Renal cortical epithelial cell (primary cell): ENCODE results near the gene DNAH11. TPM values are rescaled to one million over a fixed set of nuclear protein-coding genes. Genes with fewer than 3 reads are reported as not detected.
"Not testable (repeated sequence)": the region's sequence is repeated elsewhere in the genome, so short reads cannot be mapped to it uniquely, and the experiment has no call there.

Experiments
- DNase-seq: peaks from one replicate; pipeline ENCODE4 v3.0.0-alpha.2; 2011; ENCODE audit warnings: low read depth
- total RNA-seq: library from RNA; depleted of rRNA; stranded (reverse); fragments of >200 nt; gene quantifications from 2 replicates; pipeline ENCODE4 v1.2.3, GENCODE V29; 2014

The DNAH11 gene
- total RNA-seq, 1 donor from 2014 or later: 0.05 TPM

DNA sequence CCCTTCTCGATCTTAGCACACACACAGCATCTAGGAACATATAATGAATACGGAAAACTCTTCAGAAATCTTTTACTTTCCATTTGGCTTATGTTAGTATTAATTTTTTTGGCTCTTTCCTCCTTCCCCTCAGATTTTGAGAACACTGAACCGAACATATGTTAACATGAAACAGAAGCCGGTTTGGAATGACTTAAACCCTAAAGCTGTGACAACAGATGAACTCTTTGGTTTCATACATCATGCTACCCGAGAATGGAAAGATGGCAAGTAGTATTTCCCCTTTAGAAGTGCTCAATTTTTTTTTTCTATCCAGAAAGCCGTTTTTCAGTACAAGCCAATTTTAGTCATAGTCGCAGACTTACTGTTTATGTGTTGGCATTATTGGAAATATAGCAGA lies 164.7 kb downstream of the DNAH11 start:
- DNase-seq: no peak

DNA sequence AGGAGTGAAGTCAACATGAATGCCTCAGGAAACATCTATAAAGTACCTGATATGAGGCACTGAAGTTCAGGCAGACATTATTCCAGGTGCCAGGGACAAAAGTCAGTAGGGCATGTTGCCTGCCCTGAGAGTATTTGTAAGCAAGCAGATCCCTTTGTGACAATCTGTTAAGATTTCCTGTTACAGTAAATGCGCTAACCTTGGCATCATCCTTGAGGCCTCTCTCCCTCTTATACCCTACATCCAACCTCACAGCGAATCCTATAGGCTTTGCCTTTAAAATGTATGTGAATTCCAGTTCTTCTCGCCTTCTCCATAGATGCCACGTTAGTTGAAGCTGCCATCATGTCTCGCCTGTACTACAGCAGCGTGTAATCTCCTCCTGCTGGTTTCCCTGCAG lies 165.3 kb downstream of the DNAH11 start:
- no peak for DNase-seq

- DNase-seq: no peak
These were observed 174.5 kb downstream of the DNAH11 start for GRCh38 chr7:21717323-21717722.

GRCh38 chr7:21718391-21718790 lies 175.6 kb downstream of the DNAH11 start:
- DNase-seq: no peak

GRCh38 chr7:21719846-21720245 lies 177.0 kb downstream of the DNAH11 start:
- DNase-seq: no peak

- DNase-seq: no peak
These were observed 179.5 kb downstream of the DNAH11 start for GRCh38 chr7:21722371-21722770.

DNA sequence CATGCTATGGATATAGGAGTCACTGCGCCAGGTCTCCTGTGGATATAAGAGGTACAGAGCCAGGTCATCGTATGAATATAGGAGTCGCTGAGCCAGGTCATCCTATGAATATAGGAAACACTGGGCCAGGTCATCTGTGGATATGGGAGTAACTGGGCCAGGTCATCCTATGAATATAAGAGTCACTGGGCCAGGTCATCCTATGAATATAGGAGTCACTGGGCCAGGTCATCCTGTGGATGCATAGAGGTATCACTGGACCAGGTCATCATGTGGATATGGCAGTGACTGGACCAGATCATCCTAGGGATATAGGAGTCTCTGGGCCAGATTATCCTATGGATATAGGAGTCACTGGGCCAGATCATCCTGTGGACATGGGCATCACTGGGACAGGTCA lies 181.7 kb downstream of the DNAH11 start:
- no peak for DNase-seq

- DNase-seq: no peak
These were observed 187.6 kb downstream of the DNAH11 start for GRCh38 chr7:21730399-21730798.

DNA sequence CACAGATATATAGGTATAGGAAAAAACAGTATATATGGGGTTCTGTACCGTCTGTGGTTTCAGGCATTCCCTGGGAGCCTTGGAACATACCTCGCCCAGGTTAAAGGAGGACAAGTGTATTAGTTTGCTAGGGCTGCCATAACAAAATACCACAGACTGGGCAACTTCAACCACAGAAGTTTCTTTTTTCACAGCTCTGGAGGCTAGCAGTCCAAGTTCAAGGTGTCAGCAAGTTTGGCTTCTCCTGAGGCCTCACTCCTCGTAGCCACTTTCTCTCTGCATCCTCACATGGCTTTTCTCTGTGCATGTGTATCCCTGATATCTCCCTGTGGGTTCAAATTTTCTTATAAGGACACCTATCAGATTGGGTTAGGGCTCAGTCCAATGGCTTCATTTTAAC lies 189.1 kb downstream of the DNAH11 start:
- no peak for DNase-seq

GRCh38 chr7:21732956-21733355 lies 190.1 kb downstream of the DNAH11 start:
- DNase-seq: not testable (repeated sequence)

DNA sequence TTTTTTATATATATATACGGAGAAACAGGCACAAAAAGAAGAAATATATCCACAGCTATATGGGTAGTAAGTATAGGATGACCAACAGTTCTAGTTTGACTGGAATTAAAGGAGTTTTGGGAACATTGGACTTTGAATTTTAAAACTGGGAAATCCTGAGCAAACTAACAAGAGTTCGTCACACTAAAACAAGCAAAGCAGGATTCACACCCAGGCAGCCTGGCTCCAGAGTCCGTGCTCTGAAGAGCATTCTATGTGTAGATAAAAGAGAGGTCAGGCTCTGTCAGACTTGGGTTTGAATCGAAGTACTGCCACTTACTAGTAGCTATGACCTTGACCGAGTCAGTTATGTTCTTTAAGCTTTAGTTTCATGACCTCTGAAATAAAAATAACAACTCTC lies 191.0 kb downstream of the DNAH11 start:
- no peak for DNase-seq

DNA sequence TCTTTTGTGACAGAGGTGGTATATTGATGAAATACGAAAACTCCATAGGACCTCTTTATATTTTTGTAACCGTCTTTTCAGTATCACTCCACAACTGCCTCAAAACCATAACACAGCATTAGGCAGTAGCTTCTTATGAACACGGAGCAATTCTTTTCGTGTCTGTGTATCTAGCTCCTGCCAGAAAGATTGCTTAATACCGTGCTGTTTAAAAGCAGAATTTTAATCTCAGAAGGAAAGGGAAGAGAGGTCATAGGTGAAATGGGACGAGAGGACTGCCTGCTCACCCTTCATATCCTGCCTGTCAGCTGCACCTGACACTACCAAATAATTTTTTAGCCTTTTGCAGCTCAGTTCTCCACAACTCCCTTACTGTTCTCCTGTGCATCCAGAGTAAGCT lies 200.7 kb downstream of the DNAH11 start:
- DNase-seq: no peak

DNA sequence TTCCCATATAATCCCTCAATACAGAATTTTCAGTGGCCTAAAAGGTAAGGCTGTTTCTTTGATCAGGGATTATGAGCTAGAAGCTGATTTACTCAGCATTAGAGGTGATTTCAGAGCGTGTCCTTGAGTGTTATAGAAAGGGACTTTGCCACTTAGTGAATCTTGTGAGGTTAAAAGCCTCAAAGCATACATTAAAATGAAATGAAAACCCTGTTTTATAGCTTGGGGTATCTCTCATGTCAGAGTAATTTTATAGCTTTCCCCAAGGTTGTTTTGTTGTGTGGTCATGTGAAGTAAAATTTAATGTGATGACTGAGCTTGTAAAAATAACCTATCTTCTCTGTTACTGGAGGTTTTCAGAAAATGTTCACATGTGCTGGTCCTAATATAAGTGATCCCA lies 204.1 kb downstream of the DNAH11 start:
- no peak for DNase-seq

- DNase-seq: no peak
These were observed 205.0 kb downstream of the DNAH11 start for GRCh38 chr7:21747806-21748205.

GRCh38 chr7:21749378-21749777 lies 206.5 kb downstream of the DNAH11 start:
- no peak for DNase-seq

GRCh38 chr7:21753071-21753470 lies 210.2 kb downstream of the DNAH11 start:
- no peak for DNase-seq

DNA sequence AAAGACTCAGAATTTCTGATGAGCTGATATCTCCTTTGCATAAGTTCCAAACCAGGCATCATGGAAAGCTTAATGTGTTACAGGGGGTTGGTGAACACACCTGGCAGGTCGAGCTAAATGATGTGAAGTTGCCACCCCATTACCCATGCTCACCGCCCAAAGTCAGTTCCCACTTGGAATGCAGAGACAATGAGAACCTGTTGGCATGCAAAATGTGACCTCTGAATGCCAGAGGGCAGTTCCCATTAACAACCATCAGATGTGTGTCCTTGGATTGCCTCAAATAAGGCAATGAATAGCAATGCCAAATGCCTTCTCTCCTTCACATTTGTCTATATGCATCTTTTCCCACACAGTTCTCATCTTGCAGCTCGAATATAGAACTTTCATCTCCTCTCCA lies 212.1 kb downstream of the DNAH11 start:
- DNase-seq: no peak

DNA sequence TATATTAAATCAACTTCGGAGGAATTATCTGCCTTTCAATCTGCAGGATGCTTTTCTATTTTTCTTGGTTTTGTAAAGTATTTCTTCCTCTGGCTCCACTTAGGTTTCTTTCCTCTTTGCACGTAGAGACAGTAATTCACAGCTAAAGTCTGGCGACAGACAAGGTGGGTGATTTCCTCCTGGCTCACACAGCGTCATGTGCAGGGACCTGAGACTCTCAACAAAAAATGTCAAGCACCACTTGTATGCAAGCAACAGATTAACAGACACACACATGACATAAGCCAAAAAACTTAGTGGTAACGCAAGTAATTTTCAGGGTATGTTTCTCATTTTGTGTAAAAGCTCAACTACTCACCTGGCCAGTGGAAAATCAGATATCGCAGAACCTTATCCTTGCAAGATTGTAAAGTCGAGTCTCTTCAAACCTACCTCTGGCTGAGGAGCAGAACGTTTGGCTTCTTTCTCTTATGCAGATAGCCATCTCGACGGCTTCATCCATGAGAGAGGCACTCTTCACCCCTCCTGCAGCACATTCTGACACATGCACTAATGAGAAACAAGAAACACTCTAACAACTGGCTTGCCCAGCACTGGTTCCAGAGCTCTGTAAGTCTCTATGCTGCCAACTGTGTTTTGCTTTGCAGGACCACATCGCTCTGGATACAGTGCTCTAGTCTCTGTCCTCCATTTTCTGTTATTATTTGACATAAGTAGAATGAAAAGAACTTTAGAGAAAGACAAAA lies 214.9 kb downstream of the DNAH11 start:
- no peak for DNase-seq

- no peak for DNase-seq
These were observed 215.4 kb downstream of the DNAH11 start for GRCh38 chr7:21758286-21758685.

DNA sequence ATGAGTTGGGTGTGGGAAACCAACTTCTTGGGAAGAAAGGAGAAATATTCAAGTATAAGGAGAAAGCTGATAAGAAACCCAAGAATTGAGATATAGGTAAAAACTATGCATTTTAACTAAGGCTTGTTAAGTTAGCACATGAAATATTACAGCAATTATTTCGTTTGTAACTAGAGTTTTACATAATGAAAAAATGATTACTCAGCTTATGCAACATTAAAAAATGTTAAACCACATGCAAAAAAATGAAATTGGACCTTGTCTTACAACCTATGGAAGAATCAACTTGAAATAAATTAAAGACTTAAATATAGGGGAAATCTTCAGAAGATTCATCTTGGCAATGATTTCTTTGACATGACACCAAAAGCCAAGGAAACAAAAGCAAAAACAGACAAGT lies 219.6 kb downstream of the DNAH11 start:
- no peak for DNase-seq

- no peak for DNase-seq
These were observed 221.0 kb downstream of the DNAH11 start for GRCh38 chr7:21763818-21764217.

DNA sequence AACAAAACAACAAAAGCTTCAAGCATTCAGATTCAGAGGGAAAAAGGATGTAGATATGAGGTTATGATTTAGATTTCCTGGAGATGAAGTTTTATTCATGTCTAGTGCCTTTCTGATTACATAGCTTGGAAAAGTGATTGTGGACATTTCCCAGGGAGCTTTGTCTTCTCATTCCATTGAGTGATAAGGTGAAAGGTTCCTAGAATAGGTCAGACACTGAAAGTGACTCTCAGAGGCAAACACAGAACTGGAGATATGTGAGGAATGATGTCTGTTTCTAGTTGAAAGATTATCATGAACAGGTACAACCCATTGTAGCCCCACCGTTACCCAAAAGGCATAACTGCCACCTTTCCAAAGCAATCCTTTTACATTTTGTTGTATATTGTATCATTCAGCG lies 223.4 kb downstream of the DNAH11 start:
- no peak for DNase-seq

GRCh38 chr7:21767300-21767900 lies 224.6 kb downstream of the DNAH11 start:
- peak; percentile 84 for DNase-seq

- no peak for DNase-seq
These were observed 225.4 kb downstream of the DNAH11 start for GRCh38 chr7:21768279-21768678.
